ENCODE results near the gene KIF23. TPM values are rescaled to one million over a fixed set of nuclear protein-coding genes. Genes with fewer than 3 reads are reported as not detected.

The KIF23 gene
- total RNA-seq, result 1.2 TPM
- long read RNA-seq, partial matches to known transcripts, result 3 of 4 reads
- long read RNA-seq, other reads (novel, unspliced or antisense), result 1 of 4 reads

DNA sequence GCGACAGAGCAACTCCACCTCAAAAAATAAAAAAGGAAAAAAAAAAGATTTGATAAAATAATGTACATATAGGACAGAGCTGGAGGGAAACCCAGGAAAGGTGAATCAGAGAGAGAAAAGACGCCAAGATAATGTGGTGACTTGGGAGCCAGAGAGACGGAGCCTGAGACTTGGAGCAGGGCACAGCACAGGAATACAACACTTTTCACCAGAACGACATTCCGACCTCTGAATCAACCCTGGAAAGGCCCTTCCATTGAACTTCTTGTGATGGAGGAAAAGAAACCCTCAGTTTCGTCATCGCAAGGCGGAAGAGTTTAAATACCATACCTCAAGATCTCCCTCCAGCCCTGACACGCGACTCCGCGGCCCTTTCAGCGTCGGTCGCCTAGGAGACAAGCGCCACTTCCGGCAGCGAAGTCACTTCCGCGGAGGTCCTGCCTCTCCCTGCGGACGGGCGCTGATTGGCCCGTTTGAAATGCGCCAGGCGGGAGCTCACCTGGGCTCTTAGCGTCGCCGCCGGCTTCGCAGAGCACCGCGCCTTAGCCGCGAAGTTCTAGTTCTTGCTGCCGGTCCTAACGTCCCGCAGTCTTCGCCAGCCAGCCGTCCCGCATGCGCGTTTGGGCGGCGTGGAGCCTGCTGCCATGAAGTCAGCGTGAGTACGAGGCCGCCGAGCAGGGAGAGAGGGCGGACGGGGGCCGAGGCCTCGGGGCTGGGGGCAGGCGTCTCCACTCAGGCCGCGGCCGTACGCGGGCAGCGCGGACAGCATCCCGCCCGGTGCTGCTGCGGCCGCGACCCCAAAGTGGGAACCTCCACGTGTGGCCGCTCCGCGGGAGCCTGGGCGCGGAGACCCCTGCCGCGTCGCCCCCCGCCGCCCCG lies at the start of gene KIF23:
Gene KIF23 (plus strand): TSS at position 528 of the 879 bp plus-strand sequence. CDS start 117 bp downstream, at position 645.
- peak; percentile 94 for DNase-seq (ENCODE audit: low spot score)

DNA sequence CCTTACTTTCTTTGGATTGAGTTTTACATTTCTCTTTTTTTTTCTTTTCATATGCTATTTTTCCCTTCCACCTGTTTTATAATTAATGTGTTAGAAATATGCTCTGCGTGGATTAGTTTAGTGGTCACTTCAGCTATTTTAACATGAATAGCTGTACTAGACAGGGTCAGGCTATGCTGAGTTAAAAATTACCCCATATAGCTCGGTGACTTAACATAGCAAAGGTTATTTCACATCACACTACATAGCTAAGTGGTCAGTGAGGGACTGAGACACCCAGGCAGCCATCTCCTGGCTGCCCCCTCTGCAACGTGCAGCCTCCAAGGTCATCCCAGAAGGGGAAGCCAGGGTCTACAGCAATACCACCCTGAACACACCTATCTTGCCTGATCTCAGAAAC lies 46.9 kb upstream of the KIF23 start:
- DNase-seq (ENCODE audit: low spot score), result no peak

DNA sequence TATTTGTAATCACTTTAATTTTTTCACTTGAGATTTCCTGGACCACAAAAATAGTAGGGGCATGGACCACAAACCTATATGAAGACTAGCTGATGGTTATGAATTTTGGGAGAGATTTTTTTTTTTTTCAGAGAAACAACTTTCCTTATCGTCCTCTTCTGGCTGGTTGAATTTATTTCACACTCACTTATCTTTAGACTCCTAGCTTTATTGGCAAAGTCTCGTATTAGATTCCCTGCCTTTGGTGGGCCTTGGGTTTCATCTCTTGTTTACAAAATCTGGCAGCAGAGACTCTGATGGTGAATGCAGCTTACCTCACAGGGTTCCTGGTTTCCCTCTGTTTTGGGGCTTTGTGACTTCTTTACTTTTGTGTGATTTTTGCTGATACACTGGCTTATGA lies 44.5 kb upstream of the KIF23 start:
- DNase-seq (ENCODE audit: low spot score), result no peak

DNA sequence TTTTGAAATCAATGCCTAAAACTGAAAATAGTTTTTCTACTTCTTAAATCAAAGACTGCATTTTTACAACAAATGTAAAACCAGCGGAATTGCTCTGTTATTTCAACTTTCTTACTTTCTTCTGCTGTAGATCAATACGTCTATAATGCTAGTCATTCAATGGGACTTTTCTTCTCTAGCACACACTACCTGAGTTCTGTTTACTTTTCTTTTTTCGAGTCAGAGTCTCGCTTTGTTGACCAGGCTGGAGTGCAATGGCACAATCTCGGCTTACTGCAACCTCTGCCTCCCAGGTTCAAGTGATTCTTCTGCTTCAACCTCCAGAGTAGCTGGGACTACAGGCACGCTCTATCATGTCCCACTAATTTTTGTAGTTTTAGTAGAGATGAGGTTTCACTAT lies 40.7 kb upstream of the KIF23 start:
- DNase-seq (ENCODE audit: low spot score), result no peak

DNA sequence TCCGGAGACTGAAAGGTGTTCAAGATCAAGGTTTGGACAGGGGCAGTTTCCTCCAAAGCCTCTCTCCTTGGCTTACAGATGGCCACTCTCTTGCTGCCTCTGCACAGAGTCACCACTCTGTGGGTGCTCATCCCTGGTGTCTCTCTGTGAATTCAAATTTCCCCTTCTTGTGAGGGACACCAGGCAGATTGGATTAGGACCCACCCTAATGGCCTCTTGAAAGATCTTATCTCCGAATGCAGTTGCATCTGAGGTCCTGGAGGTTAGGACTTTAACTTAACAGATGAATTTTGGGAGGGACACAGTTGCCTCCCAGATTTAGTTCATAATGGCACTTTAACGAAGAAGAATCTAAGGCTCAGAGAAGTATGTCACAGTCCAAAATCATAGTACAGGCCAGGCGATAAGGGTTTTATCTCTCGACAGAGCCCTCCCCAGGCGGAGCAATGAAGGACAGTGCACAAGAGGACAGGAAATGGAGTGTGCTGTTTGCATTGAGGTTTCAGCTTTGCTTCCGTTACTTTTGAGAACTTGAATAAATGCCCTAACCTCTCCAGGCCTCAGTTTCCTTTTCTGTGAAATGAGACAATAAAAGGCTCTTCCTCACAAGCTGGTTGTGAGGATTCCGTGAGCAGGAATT lies 38.9 kb upstream of the KIF23 start:
- DNase-seq (ENCODE audit: low spot score), result peak; percentile 24

DNA sequence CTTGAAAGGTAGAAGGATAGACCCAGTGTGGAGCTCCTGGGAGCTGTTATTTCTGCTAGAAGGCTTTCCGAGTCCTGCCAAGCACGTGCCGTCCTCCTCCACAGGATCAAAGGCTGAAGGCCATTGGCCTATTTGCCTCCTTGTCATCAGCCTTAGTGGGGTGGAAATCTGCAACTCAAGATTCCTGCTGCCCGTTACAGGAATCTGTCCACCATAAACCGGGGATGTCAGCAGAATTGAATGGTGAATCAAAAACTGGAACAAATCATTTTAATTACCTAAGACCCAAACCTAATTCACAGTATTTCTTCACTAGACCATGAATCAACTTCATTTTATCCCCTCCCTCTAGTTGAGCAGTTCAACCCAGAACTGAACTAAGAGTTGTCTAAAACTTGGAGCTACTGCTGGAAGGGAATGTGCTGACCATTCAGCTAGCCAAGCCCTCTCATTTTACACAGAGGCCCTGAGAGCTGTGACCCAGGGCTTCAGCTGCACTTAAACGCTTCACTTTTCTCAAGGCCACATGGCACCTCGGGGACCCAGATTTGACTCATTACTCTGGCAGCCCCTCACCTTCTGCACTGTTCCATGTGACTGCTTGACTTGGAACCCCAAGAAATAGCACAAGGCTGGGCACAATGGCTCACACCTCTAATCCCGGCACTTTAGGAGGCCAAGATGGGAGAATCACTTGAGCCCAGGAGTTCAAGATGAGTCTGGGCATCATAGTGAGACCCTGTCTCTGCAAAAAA lies 36.8 kb upstream of the KIF23 start:
- DNase-seq (ENCODE audit: low spot score), result peak; percentile 28

DNA sequence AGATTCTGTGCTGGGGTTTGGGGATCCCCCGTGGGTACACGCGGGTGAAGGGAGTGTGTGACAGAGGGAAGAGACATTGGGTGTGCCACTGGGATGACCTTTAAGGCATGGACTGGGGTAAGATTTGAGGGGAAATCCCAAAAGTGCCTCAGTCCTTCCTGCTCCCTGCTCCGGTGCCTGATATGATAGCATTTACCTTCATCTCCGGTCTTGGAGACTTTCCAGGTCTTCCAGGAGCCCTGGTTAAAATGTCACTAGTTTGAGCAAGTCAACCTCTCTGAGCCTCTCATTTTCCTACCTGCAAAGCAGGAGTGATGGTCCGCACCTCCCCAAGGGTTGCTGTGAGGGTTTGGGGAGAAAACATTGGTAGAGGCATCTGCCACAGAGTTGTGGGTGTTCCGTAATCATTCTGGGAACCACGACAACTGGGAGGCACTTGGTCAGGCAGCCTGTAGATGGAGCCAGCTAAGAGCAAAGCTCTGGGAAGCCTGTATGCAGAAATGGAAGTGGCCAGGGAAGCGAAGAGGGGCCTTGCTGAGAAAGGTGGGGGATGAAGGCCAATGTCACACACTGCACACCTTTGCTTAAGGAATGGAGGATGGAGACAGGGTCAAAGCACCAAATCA lies 33.9 kb upstream of the KIF23 start:
- peak; percentile 28 for DNase-seq (ENCODE audit: low spot score)

DNA sequence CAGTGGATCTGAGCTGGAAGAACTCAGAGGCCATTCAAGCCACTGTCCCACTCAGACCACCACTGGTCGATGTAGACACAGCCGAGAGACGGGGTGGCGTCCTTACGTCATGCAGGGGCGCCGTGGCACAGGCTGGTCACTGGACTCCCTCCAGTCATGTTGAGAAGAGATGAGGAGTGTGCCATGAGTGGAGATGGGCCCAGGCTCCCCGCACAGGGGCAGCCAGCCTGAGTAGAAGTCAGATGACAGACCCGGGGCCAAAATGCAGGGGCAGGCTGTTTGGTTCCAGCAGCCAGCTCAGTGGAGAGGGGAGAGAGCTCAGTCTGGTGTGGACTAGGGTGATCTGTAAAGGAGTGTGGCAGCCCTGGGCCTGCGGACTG lies 33.4 kb upstream of the KIF23 start:
- peak; percentile 72 for DNase-seq (ENCODE audit: low spot score)

DNA sequence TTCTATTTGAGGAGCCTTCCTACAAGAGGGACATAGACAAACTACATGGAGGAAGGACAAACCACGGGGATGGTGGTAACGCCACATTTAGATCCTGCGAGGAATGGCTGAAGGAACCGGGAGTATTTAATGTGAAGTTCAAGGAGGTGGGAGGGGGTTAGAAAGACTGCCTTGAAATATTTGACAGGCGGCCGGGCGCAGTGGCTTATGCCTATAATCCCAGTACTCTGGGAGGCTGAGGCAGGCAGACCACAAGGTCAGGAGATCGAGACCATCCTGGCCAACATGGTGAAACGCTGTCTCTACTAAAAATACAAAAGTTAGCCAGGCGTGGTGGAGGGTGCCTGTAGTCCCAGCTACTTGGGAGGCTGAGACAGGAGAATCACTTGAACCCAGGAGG lies 32.0 kb upstream of the KIF23 start:
- peak; percentile 67 for DNase-seq (ENCODE audit: low spot score)

DNA sequence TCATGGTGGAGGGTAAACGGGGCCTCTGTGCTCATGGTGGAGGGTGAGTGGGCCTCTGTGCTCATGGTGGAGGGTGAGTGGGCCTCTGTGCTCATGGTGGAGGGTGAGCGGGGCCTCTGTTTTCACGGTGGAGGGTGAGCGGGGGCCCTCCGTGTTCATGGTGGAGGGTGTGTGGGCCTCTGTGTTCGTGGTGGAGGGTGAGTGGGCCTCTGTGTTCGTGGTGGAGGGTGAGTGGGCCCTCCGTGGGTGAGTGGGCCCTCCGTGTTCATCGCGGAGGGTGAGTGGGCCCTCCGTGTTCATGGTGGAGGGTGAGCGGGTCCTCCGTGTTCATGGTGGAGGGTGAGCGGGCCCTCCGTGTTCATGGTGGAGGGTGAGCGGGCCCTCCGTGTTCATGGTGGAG lies 30.1 kb upstream of the KIF23 start:
- peak; percentile 59 for DNase-seq (ENCODE audit: low spot score)

DNA sequence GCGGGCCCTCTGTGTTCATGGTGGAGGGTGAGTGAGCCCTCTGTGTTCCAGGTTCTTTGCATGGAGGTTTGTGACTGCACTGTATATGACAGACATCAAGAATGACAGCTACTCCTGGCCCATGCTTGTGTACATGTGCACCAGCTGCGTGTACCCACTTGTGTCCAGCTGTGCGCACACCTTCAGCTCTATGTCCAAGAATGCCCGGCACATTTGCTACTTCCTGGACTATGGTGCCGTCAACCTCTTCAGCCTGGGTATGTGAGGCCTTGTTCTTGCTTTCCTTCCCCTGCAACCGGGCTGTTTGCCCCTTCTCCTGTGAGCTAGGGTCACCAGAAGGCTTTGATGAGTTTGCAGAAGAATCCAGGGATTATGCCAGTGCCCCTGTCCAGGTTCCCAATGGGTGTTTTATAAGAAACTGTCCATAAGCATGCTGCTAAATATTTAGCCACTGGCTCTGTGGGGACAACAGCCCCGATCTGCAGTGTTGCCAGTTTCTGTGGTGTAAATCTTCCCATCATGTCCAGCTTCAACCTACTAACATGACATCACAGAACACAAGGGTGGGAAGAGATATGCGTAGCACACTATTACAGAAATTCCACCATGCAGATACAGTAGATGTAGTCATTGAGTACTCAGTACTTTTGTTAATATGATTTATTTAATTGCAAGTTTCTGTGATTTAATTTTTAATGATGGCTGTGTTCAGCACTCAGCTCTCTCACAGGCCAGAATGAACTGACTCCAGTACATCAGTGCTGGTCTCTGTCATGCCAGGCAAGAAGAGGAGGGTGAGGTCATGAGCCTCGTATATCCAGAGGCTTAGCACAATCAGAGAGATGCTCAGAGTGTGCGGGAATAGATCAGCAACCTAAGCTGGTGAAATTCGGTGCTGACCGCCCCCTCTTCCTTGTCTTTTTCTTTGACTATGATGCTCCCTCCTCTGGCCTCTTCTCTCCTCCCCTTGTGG lies 29.2 kb upstream of the KIF23 start:
- peak; percentile 81 for DNase-seq (ENCODE audit: low spot score)

DNA sequence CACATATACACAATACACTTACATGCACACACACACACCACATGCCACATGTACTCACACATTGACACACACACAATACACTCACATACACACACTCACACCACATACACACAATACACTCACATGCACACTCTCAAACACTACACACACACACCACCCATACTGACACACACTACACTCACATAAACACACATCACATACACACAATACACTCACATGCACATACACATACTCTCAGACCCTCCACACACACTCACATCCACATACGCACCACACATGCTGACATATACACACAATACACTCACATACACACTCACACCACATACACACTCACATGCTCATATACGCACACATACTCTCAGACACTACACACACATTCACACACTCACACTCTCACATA lies 28.3 kb upstream of the KIF23 start:
- DNase-seq (ENCODE audit: low spot score), result no peak

DNA sequence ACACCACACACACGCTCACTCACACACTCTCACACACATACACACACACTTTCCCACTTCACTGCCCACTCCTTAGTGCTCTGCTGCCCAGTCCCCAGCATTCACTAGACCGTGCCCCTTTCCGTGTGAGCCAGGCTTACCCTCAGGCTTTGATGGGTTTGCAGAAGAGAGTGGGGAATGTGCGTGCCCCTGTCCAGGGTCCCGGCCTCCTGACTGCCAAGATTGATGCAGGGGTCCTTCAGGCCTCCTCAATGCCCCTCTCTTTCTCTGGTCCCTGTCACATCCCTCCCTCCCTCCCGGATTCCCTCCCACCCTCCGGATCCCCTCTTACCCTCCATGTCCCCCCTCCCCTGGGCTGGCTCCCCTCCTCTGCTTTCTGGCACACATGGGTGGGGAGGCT lies 27.9 kb upstream of the KIF23 start:
- DNase-seq (ENCODE audit: low spot score), result no peak

DNA sequence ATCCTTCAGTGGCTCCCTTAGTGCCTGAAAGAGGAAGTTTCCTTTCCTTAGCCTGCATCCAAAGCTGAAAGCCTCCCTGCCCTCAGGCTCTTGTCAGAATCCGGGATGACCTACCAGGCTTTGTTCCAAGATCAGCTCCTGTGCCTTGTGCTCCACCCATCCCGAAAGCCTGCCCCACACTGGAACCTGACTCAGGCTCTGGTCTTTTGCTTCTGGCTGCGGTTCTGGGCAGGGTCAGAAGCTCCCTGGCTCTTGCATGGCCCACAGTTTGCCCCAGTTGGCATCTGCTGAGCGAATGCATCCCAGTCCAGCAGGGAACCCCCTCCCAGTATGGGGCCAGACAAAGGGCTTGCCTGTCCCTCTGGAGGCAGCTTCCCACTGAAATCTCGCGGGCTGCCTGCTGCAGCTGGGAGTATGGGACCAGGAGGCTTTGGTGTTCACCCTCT lies 25.9 kb upstream of the KIF23 start:
- DNase-seq (ENCODE audit: low spot score), result no peak

DNA sequence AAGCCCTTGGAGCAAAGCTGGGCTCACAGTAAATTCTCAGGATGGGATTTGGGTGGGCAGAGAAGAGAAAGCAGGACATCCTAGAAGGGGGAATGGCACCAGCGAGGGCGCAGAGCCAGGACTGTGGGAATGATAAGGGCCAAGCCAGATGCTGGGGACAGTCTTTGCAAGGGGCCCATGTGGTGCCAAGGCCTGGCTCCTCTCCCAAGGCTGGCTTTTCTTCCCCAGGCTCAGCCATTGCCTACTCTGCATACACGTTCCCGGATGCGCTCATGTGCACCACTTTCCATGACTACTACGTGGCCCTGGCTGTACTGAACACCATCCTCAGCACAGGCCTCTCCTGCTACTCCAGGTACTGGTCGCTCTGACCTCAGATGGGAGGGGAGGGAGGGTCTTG lies 24.7 kb upstream of the KIF23 start:
- DNase-seq (ENCODE audit: low spot score), result no peak

DNA sequence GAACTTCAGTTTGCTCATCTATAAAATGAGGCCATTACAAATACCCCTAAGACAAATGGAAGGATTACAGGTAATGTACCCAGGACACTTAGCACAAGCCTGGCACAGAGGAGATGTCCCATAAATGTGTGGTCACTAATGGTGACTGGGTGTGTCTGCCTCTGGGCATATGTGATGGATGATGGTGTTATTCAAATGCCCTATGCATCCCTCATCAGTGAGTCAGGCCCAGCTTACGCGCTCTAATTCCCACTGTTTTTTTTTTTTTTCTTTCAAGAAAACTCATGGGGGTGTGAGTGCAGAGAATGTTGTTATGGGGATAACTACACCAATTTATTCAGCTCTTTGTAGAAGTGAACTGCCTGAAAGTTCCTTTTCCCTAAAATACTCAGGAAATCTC lies 23.6 kb upstream of the KIF23 start:
- no peak for DNase-seq (ENCODE audit: low spot score)

DNA sequence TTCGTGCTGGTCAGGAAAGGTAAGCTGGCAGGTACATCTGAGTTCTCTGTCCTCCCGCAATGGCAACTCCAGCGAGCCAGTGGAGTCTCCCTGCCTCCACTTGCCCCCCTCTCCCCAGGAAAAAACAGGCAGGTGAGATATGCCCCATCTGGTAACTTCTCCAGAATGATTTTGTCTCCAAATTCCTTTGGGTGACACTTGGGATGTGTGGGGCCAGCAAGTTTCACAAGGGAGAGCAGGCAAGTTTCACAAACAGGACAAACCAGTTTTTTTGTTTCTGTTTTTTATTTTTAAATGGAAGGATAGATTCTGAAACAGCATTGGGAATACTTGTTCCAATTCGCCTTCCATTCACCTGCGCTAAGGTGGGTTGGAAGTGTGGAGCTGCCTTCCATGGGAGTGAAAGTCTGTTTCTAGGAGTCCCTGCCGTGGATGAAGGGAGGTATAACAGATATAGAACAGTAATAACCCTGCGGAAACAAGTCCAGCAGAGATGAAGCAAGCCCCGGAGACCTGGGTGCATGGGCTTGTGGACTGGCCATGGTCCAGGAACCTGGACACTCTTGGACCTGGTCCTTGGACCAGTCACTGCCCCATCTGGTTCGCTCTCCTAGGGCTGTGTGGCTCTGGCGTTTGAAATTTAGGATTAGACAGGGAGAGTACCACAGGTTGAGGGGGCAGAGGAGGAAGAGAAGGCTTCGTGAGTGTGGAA lies 22.9 kb upstream of the KIF23 start:
- no peak for DNase-seq (ENCODE audit: low spot score)

DNA sequence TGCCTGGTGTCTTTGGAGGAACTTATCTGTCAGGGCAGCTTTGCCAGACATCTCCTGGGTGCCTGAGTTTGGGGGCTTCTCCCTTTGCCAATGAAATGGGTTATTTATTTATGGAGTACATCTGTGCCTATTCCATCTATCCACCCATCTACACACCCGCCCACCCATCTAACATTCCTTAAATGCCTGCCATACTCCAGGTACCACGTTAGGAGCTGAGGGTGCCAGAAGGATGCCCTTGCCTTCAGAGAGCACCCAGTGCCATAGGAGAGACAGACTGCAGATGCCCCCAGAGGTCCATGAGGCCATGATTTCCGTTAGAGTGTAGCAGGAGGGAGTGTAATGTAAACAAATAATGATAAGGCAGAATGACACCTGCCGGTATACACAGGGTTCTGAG lies 21.8 kb upstream of the KIF23 start:
- no peak for DNase-seq (ENCODE audit: low spot score)

DNA sequence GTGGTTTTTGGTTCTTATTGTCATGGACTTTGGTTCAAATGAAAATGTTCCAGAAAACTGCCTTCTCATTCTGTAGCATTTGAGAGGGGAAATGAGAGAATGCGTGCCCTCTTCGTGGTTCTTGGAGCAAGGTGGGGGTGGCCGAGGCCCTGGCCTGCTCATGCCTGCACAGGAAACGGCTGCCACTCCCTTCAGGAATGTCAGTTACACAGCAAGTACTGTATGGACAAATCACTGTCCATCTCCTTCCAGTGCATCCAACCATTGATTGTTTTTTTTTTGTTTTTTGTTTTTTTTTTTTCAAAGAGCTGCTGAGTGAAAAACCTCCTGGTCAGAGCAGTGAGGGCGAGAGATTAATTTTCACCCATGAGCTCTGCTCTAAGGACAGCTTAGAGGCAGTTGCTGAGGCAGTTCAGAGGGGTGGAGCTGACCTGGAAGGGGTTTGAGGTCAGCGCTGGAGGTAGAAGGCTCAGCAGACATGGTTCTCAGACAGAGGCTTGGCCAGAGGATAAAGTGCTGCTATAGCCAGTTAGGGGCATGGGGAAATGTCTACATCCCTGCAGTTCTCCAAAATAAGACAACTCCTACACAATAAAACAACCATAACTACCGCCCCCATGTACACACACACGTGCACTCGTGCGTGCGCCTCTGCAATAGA lies 20.2 kb upstream of the KIF23 start:
- no peak for DNase-seq (ENCODE audit: low spot score)

Measured in mesenteric fat pad (tissue), 1 donor.